ENCODE measurements around the gene PLEKHB2. TPM values are rescaled to one million over a fixed set of nuclear protein-coding genes. Genes with fewer than 3 reads are reported as not detected.
A peak's percentile ranks its signal among the peaks of the same experiment; 100 is the strongest.

The PLEKHB2 gene
- total and polyA plus RNA-seq, 2 experiments from 2014 or later = 39.8 to 99.2 TPM

DNA sequence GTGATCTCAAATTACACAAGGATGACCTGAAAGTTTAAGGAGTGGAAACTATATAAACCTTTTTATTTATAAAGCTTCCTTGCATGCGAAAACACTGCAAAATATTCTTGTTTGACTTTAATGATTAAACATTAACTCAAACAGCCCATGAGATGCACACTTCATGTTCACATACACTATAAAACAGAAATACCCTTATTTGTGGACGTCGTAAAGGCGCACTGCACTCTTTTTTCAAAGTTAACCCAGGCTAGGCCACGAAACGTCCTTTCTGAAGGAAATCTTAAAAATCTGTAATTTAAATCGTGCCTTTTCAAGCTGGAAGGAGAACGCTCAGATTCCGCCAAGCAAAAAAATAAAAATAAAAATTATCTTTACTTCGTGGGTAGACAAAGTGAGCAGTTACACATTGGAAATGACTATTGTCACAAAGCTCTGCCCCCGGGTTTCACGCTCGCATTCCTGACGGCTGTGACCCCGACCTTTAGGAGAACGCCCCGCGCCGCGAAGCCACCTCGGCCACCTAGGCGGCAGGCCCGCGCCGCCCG lies 12.6 kb upstream of the PLEKHB2 start:
- Histone ChIP-seq H4K20me1 (replicated peaks; ENCODE audit: insufficient read depth) (peaks cover 35% of the 10 kb centered on the region), H3K4me3 (peak overlapping the region; percentile 84), H3K27ac (ENCODE audit: low read depth) (peak overlapping the region; percentile 99), H3F3A (replicated peaks; ENCODE audit: low read depth) (no peaks in the 10 kb centered on the region; the same call in 1 of the 2 replicates), H3K4me1 (ENCODE audit: insufficient read depth) (no peaks in the 10 kb centered on the region), H3K36me3 (ENCODE audit: insufficient read depth) (peaks cover 28% of the 10 kb centered on the region), H3K9me2 (ENCODE audit: insufficient read depth) (no peaks in the 10 kb centered on the region), H3K79me2 (replicated peaks; ENCODE audit: insufficient read depth) (peaks cover 52% of the 10 kb centered on the region), H3K27me3 (ENCODE audit: insufficient read depth) (no peaks in the 10 kb centered on the region), H3K4me2 (peak overlapping the region; percentile 90), H2AFZ (no peak overlapping the region)
- Mint-ChIP-seq H3K4me1 (no peaks in the 10 kb centered on the region; the same call in 2 of the 3 replicates), H3K36me3 (ENCODE audit: low read depth) (peaks cover 40% of the 10 kb centered on the region), H3K27me3 (ENCODE audit: insufficient read depth, low read depth, poor library complexity) (peaks cover 3% of the 10 kb centered on the region), H3K27ac (peak overlapping the region; percentile 81), H3K4me3 (peak overlapping the region; percentile 83), H3K9me3 (no peaks in the 10 kb centered on the region)
- ATAC-seq = no peak
- no peak for DNase-seq (ENCODE audit: low spot score)
- no peak for TF ChIP-seq POLR2AphosphoS5 (IDR thresholded peaks at IDR 0.05; ENCODE audit: low read depth)

- no peaks in the 10 kb centered on the region for H3K9me2 ChIP-seq (ENCODE audit: insufficient read depth)
- no peaks in the 10 kb centered on the region; the same call in 1 of the 2 replicates for H3F3A ChIP-seq (replicated peaks; ENCODE audit: low read depth)
- TF ChIP-seq POLR2AphosphoS5 (IDR thresholded peaks at IDR 0.05; ENCODE audit: low read depth) (peak; percentile 72), ZNF331 (CRISPR knock-in tag; IDR thresholded peaks at IDR 0.05; ENCODE audit: low read depth) (no peak), CREB1 (CRISPR knock-in tag; IDR thresholded peaks at IDR 0.05; ENCODE audit: low read depth) (peak; percentile 78)
- TF ChIP-seq, protein P1, sequence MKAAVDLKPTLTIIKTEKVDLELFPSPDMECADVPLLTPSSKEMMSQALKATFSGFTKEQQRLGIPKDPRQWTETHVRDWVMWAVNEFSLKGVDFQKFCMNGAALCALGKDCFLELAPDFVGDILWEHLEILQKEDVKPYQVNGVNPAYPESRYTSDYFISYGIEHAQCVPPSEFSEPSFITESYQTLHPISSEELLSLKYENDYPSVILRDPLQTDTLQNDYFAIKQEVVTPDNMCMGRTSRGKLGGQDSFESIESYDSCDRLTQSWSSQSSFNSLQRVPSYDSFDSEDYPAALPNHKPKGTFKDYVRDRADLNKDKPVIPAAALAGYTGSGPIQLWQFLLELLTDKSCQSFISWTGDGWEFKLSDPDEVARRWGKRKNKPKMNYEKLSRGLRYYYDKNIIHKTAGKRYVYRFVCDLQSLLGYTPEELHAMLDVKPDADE (IDR thresholded peaks at IDR 0.05) = peak; percentile 25; the same call in 1 of the 2 replicates
- peak; percentile 90 for ATAC-seq
- DNase-seq (ENCODE audit: low spot score) = peak; percentile 92
- peak within 1 kb of the TSS; percentile 99 for H3K27ac ChIP-seq (ENCODE audit: low read depth)
- peaks cover 46% of the 10 kb centered on the region for H3K79me2 ChIP-seq (replicated peaks; ENCODE audit: insufficient read depth)
- H3K4me2 ChIP-seq = peak within 1 kb of the TSS; percentile 90
- Mint-ChIP-seq H3K36me3 (ENCODE audit: low read depth) (peaks cover 34% of the 10 kb centered on the region), H3K27ac (peak within 1 kb of the TSS; percentile 97), H3K4me1 (no peaks in the 10 kb centered on the region; the same call in 2 of the 3 replicates), H3K4me3 (peak within 1 kb of the TSS; percentile 95), H3K27me3 (ENCODE audit: insufficient read depth, low read depth, poor library complexity) (peaks cover 3% of the 10 kb centered on the region), H3K9me3 (no peaks in the 10 kb centered on the region)
- peak within 1 kb of the TSS; percentile 98 for H2AFZ ChIP-seq
- H3K4me1 ChIP-seq (ENCODE audit: insufficient read depth) = no peaks in the 10 kb centered on the region
- H4K20me1 ChIP-seq (replicated peaks; ENCODE audit: insufficient read depth) = peaks cover 29% of the 10 kb centered on the region
- H3K36me3 ChIP-seq (ENCODE audit: insufficient read depth) = peaks cover 23% of the 10 kb centered on the region
- peak within 1 kb of the TSS; percentile 84 for H3K4me3 ChIP-seq
- H3K27me3 ChIP-seq (ENCODE audit: insufficient read depth) = no peaks in the 10 kb centered on the region
Observed at GRCh38 chr2:131093006-131093695, 12.0 kb upstream of the PLEKHB2 start, which contains the start of gene FAM168B. Gene FAM168B, minus strand, starts transcription at chr2:131093460. Its CDS starts 10,814 bp downstream, at chr2:131082646.

DNA sequence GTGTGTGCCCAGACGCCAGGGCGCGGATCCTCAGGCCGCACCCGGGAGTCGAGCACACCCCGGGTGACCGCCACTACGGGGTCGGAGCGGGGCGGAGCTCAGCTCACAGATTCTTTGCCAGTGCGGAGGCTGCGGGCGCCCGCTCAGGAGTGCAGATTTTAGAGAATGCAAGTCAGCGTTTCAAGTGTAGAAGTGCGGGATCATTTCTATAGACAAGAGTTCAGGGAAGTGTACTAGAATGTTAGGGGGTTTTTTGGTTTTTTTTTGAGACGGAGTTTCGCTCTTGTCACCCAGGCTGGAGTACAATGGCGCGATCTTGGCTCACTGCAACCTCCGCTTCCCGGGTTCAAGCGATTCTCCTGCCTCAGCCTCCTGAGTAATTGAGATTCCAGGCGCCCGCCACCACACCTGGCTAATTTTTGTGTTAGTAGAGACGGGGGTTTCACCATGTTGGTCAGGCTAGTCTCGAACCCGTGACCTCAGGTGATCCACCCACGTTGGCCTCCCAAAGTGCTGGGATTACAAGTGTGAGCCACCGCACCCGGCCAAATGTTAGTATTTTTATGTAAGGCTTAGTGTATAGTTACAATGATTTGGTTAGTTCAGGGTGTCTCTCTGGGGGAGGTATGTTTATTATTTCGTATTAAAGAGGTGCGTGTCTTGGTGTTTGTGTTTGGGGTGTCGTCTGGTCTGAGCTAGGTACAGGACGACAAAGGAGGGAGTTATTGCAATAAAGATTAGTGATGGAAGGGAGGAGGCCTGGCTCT lies 11.3 kb upstream of the PLEKHB2 start:
- Histone ChIP-seq H3K9me2 (ENCODE audit: insufficient read depth) (no peaks in the 10 kb centered on the region), H3K4me3 (peak overlapping the region; percentile 84), H4K20me1 (replicated peaks; ENCODE audit: insufficient read depth) (peaks cover 23% of the 10 kb centered on the region), H3K79me2 (replicated peaks; ENCODE audit: insufficient read depth) (peaks cover 39% of the 10 kb centered on the region), H3K4me1 (ENCODE audit: insufficient read depth) (no peaks in the 10 kb centered on the region), H3K36me3 (ENCODE audit: insufficient read depth) (peaks cover 16% of the 10 kb centered on the region), H3K4me2 (peak overlapping the region; percentile 84), H2AFZ (peak overlapping the region; percentile 98), H3F3A (replicated peaks; ENCODE audit: low read depth) (no peaks in the 10 kb centered on the region; the same call in 1 of the 2 replicates), H3K27ac (ENCODE audit: low read depth) (peak overlapping the region; percentile 78), H3K27me3 (ENCODE audit: insufficient read depth) (no peaks in the 10 kb centered on the region)
- Mint-ChIP-seq H3K27me3 (ENCODE audit: insufficient read depth, low read depth, poor library complexity) (peaks cover 3% of the 10 kb centered on the region), H3K27ac (peak overlapping the region; percentile 97), H3K9me3 (no peaks in the 10 kb centered on the region), H3K4me1 (no peaks in the 10 kb centered on the region; the same call in 2 of the 3 replicates), H3K4me3 (peak overlapping the region; percentile 95), H3K36me3 (ENCODE audit: low read depth) (peaks cover 26% of the 10 kb centered on the region)
- DNase-seq (ENCODE audit: low spot score) (peak; percentile 72), ATAC-seq (peak; percentile 76)
- TF ChIP-seq STAT1 (IDR thresholded peaks at IDR 0.05; ENCODE audit: unreplicated experiment) (no peak), EZH2 (IDR thresholded peaks at IDR 0.05; ENCODE audit: low read depth, unreplicated experiment) (no peak), CTCF (conservative IDR thresholded peaks at IDR 0.05; ENCODE audit: low read depth in 2 of 2) (no peak), CREB1 (CRISPR knock-in tag; IDR thresholded peaks at IDR 0.05; ENCODE audit: low read depth) (no peak)
- TF ChIP-seq, protein P1 (IDR thresholded peaks at IDR 0.05) = no peak

Measured in GM23338 (cell line).